Measurements from ENCODE around the gene BAHD1.
A peak's percentile ranks its signal among the peaks of the same experiment; 100 is the strongest.

Gene BAHD1

DNA sequence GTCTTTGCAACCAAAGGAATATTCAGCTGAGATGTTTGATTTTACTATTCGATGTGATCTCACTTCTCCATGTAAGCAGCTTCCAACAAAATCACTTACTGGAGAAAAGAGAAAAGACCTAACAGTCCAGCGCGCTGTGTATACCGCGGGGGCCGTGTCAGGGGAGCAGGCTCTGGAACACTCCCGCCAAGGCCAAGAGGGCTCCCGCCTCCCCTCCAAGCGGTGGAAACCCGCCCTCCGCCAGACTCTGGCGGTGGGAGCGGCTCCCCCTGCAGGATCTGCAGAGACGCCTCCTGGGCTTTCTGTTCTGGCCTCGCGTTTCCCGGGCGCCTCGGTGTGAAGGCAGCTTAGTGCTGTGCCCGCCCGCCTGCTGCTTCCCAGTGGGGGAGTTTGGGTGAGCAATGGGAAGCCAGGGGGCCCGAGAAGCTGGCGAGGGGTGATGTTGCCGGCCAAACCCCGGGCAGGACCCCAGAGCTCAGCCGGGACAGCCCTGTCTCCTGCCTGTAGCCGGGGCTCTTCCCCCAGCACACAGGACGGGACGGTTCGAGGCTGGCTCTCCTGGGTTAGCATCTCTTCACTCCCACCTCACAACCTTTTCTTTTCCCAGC lies 66.3 kb downstream of the BAHD1 start:
- H3K79me2 ChIP-seq (ENCODE audit: control insufficient read depth, insufficient read depth, low read length): no peaks in the 10 kb centered on the region
- H3K27me3 ChIP-seq (ENCODE audit: insufficient read depth, low read length, poor library complexity): peaks cover 6% of the 10 kb centered on the region
- H4K8ac ChIP-seq (ENCODE audit: low read depth, low read length): no peak overlapping the region
- no peak overlapping the region for H2BK15ac ChIP-seq (replicated peaks; ENCODE audit: low read depth)
- no peak overlapping the region for H3K4ac ChIP-seq (ENCODE audit: low read depth, low read length)
- H2AK5ac ChIP-seq (ENCODE audit: low read length): no peak overlapping the region
- no peak overlapping the region for H3K4me3 ChIP-seq (ENCODE audit: low read length)
- H3K79me1 ChIP-seq (ENCODE audit: low read length): no peaks in the 10 kb centered on the region
- peak overlapping the region; percentile 62 for H3K9ac ChIP-seq (ENCODE audit: low read length)
- DNase-seq: peak; percentile 88
- WGBS (ENCODE audit: extremely low coverage, insufficient coverage, low lambda C conversion rate): no CpG with 5 or more reads among the region's 30 CpGs
- H3K36me3 ChIP-seq (ENCODE audit: control insufficient read depth, insufficient read depth, low read length): no peaks in the 10 kb centered on the region
- H2BK120ac ChIP-seq (ENCODE audit: low read depth, low read length): no peak overlapping the region
- peak overlapping the region; percentile 79 for H3K56ac ChIP-seq (ENCODE audit: low read length)
- H3K23ac ChIP-seq (ENCODE audit: low read length): no peak overlapping the region
- no peak overlapping the region for H3K18ac ChIP-seq (ENCODE audit: low read length)
- H2BK5ac ChIP-seq (ENCODE audit: low read length): no peak overlapping the region
- peak overlapping the region; percentile 43 for H3K4me2 ChIP-seq (ENCODE audit: low read length)
- no peak overlapping the region for H4K5ac ChIP-seq (ENCODE audit: low read length)
- no peak overlapping the region for H3K27ac ChIP-seq (ENCODE audit: low read depth, low read length)
- peaks cover 1% of the 10 kb centered on the region for H3K4me1 ChIP-seq (ENCODE audit: control insufficient read depth, low read depth, low read length)

DNA sequence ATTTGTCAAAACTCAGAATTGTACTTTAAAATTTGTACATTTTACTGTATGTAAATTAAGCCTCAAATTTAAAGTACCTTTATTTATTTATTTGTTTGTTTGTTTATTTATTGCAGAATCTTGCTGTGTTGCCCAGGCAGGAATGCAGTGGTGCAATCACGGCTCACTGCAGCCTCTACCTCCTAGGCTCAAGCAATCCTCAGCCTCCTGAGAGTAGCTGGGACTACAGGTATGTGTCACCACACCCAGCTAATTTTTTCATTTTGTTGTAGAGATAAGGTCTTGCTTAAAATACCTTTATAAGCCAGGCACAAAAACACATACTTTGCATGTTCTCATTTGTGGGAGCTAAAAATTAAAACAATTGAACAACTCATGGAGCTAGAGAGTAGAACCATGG lies 67.5 kb downstream of the BAHD1 start:
- H3K27me3 ChIP-seq (ENCODE audit: insufficient read depth, low read length, poor library complexity): peaks cover 6% of the 10 kb centered on the region
- no peak overlapping the region for H3K56ac ChIP-seq (ENCODE audit: low read length)
- H3K23ac ChIP-seq (ENCODE audit: low read length): no peak overlapping the region
- no peak overlapping the region for H2AK5ac ChIP-seq (ENCODE audit: low read length)
- peaks cover 1% of the 10 kb centered on the region for H3K4me1 ChIP-seq (ENCODE audit: control insufficient read depth, low read depth, low read length)
- no CpG with 5 or more reads among the region's 1 CpG for WGBS (ENCODE audit: extremely low coverage, insufficient coverage, low lambda C conversion rate)
- no peak overlapping the region for H2BK120ac ChIP-seq (ENCODE audit: low read depth, low read length)
- no peak overlapping the region for H2BK5ac ChIP-seq (ENCODE audit: low read length)
- no peak overlapping the region for H4K5ac ChIP-seq (ENCODE audit: low read length)
- H3K4ac ChIP-seq (ENCODE audit: low read depth, low read length): no peak overlapping the region
- H3K9ac ChIP-seq (ENCODE audit: low read length): no peak overlapping the region
- H3K4me2 ChIP-seq (ENCODE audit: low read length): no peak overlapping the region
- H3K79me1 ChIP-seq (ENCODE audit: low read length): no peaks in the 10 kb centered on the region
- H2BK15ac ChIP-seq (replicated peaks; ENCODE audit: low read depth): no peak overlapping the region
- no peak overlapping the region for H3K4me3 ChIP-seq (ENCODE audit: low read length)
- H3K27ac ChIP-seq (ENCODE audit: low read depth, low read length): no peak overlapping the region
- DNase-seq: no peak
- H4K8ac ChIP-seq (ENCODE audit: low read depth, low read length): no peak overlapping the region
- no peaks in the 10 kb centered on the region for H3K36me3 ChIP-seq (ENCODE audit: control insufficient read depth, insufficient read depth, low read length)
- no peaks in the 10 kb centered on the region for H3K79me2 ChIP-seq (ENCODE audit: control insufficient read depth, insufficient read depth, low read length)
- no peak overlapping the region for H3K18ac ChIP-seq (ENCODE audit: low read length)

DNA sequence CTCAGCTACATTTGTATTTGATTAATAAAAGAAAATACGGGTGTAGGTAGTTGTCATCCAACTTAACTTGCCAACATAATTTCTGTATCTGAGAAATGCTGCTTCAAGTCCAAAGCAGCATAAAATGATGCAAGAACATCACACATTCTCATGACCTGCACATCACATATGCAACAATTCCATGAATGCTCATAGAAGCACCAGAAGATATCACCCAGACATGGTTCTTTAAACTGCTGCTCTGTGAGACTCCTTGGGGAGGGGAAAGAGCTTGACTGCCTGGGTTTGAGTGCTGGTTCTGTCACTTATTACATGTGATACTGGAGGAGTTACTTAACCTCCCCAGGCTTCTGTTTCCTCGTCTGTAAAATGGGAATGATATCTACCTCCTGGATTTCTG lies 69.4 kb downstream of the BAHD1 start:
- Histone ChIP-seq H3K9ac (ENCODE audit: low read length) (no peak overlapping the region), H3K79me2 (ENCODE audit: control insufficient read depth, insufficient read depth, low read length) (no peaks in the 10 kb centered on the region), H2BK120ac (ENCODE audit: low read depth, low read length) (no peak overlapping the region), H4K5ac (ENCODE audit: low read length) (no peak overlapping the region), H3K4me3 (ENCODE audit: low read length) (no peak overlapping the region), H2BK15ac (replicated peaks; ENCODE audit: low read depth) (no peak overlapping the region), H4K8ac (ENCODE audit: low read depth, low read length) (no peak overlapping the region), H3K79me1 (ENCODE audit: low read length) (no peaks in the 10 kb centered on the region), H2BK5ac (ENCODE audit: low read length) (no peak overlapping the region), H3K4me2 (ENCODE audit: low read length) (no peak overlapping the region), H3K23ac (ENCODE audit: low read length) (no peak overlapping the region), H3K4me1 (ENCODE audit: control insufficient read depth, low read depth, low read length) (peaks cover 1% of the 10 kb centered on the region), H3K27ac (ENCODE audit: low read depth, low read length) (no peak overlapping the region), H3K4ac (ENCODE audit: low read depth, low read length) (no peak overlapping the region), H3K18ac (ENCODE audit: low read length) (no peak overlapping the region), H3K56ac (ENCODE audit: low read length) (no peak overlapping the region), H3K27me3 (ENCODE audit: insufficient read depth, low read length, poor library complexity) (peaks cover 6% of the 10 kb centered on the region), H3K36me3 (ENCODE audit: control insufficient read depth, insufficient read depth, low read length) (no peaks in the 10 kb centered on the region), H2AK5ac (ENCODE audit: low read length) (no peak overlapping the region)
- DNase-seq: peak; percentile 39
- WGBS (ENCODE audit: extremely low coverage, insufficient coverage, low lambda C conversion rate): no CpG with 5 or more reads among the region's 2 CpGs

DNA sequence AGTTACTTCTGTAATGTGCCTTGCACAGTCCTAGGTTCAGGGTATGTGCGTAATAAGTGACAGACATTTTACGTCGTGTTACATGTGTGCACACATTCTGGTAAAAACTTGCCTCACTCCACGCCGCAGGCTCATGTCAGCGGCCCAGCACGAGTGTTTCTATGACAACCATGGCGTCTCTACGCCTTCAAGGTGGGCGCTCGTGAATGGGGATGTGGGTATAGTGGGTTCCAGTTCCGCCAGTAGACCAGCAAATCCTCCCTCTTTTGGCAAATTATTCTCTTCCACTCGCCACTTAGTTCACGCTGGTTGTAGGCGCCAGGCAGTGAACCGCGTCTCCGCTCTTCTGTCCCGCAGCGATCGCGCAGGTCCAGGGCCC lies 70.3 kb downstream of the BAHD1 start:
- peak overlapping the region; percentile 87 for H3K4me2 ChIP-seq (ENCODE audit: low read length)
- no peaks in the 10 kb centered on the region for H3K36me3 ChIP-seq (ENCODE audit: control insufficient read depth, insufficient read depth, low read length)
- H3K18ac ChIP-seq (ENCODE audit: low read length): no peak overlapping the region
- H3K4me1 ChIP-seq (ENCODE audit: control insufficient read depth, low read depth, low read length): peaks cover 1% of the 10 kb centered on the region
- H2AK5ac ChIP-seq (ENCODE audit: low read length): no peak overlapping the region
- WGBS (ENCODE audit: extremely low coverage, insufficient coverage, low lambda C conversion rate): no CpG with 5 or more reads among the region's 22 CpGs
- no peak overlapping the region for H2BK120ac ChIP-seq (ENCODE audit: low read depth, low read length)
- H3K79me2 ChIP-seq (ENCODE audit: control insufficient read depth, insufficient read depth, low read length): no peaks in the 10 kb centered on the region
- H4K8ac ChIP-seq (ENCODE audit: low read depth, low read length): no peak overlapping the region
- H3K9ac ChIP-seq (ENCODE audit: low read length): peak overlapping the region; percentile 75
- H3K27me3 ChIP-seq (ENCODE audit: insufficient read depth, low read length, poor library complexity): peaks cover 6% of the 10 kb centered on the region
- H3K4ac ChIP-seq (ENCODE audit: low read depth, low read length): no peak overlapping the region
- peak overlapping the region; percentile 93 for H3K56ac ChIP-seq (ENCODE audit: low read length)
- H3K4me3 ChIP-seq (ENCODE audit: low read length): peak overlapping the region; percentile 32
- H2BK5ac ChIP-seq (ENCODE audit: low read length): no peak overlapping the region
- peak overlapping the region; percentile 99 for H3K23ac ChIP-seq (ENCODE audit: low read length)
- no peaks in the 10 kb centered on the region for H3K79me1 ChIP-seq (ENCODE audit: low read length)
- H2BK15ac ChIP-seq (replicated peaks; ENCODE audit: low read depth): no peak overlapping the region
- no peak overlapping the region for H4K5ac ChIP-seq (ENCODE audit: low read length)
- peak; percentile 15 for DNase-seq
- no peak overlapping the region for H3K27ac ChIP-seq (ENCODE audit: low read depth, low read length)

DNA sequence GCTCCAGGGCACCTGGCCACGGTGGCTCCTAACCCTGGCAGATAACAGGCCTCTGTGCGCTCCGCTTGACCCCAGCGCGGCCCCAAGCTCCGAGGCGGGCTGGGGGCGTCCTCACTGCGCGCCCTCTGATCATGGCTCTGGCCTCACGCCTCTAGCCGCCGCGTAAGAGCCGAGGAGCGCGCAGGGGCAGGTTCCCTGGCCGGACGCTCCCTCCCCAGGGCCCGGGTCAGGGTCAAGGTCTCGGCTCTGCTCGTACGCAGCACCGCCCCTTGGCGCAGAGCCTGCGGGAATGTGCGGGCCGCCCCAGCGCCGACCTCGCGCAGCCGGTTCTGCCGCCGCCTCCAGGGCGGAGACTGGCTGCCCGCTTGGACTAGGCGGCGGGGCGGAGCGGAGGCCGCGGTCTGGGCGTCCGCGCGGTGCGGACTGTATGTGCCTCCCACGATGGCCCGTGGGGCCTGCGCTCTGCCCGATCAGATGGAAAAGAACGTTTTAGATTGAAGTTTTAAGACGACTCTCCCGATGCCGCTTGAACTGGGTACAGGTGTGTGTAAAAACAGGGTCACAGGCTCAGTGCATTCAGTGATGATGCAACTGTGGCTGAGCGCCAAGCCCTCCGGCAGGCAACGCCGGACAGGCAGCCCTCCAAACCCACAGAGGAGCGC lies 70.8 kb downstream of the BAHD1 start:
- H4K8ac ChIP-seq (ENCODE audit: low read depth, low read length): no peak overlapping the region
- peak; percentile 74 for DNase-seq
- no peak overlapping the region for H3K27ac ChIP-seq (ENCODE audit: low read depth, low read length)
- H3K4me3 ChIP-seq (ENCODE audit: low read length): peak overlapping the region; percentile 32
- H3K56ac ChIP-seq (ENCODE audit: low read length): peak overlapping the region; percentile 93
- no peak overlapping the region for H2AK5ac ChIP-seq (ENCODE audit: low read length)
- peaks cover 1% of the 10 kb centered on the region for H3K4me1 ChIP-seq (ENCODE audit: control insufficient read depth, low read depth, low read length)
- H3K9ac ChIP-seq (ENCODE audit: low read length): peak overlapping the region; percentile 75
- no peaks in the 10 kb centered on the region for H3K36me3 ChIP-seq (ENCODE audit: control insufficient read depth, insufficient read depth, low read length)
- H3K79me1 ChIP-seq (ENCODE audit: low read length): no peaks in the 10 kb centered on the region
- H2BK15ac ChIP-seq (replicated peaks; ENCODE audit: low read depth): no peak overlapping the region
- peaks cover 6% of the 10 kb centered on the region for H3K27me3 ChIP-seq (ENCODE audit: insufficient read depth, low read length, poor library complexity)
- H2BK5ac ChIP-seq (ENCODE audit: low read length): no peak overlapping the region
- H2BK120ac ChIP-seq (ENCODE audit: low read depth, low read length): no peak overlapping the region
- peak overlapping the region; percentile 8 for H3K4ac ChIP-seq (ENCODE audit: low read depth, low read length)
- peak overlapping the region; percentile 99 for H3K23ac ChIP-seq (ENCODE audit: low read length)
- no peaks in the 10 kb centered on the region for H3K79me2 ChIP-seq (ENCODE audit: control insufficient read depth, insufficient read depth, low read length)
- no peak overlapping the region for H3K18ac ChIP-seq (ENCODE audit: low read length)
- no peak overlapping the region for H4K5ac ChIP-seq (ENCODE audit: low read length)
- no CpG with 5 or more reads among the region's 61 CpGs for WGBS (ENCODE audit: extremely low coverage, insufficient coverage, low lambda C conversion rate)
- H3K4me2 ChIP-seq (ENCODE audit: low read length): peak overlapping the region; percentile 87

Measured in mesendoderm (in vitro differentiated cells).